ENCODE measurements around the gene SMC1A. TPM values are rescaled to one million over a fixed set of nuclear protein-coding genes. Genes with fewer than 3 reads are reported as not detected.
A peak's percentile ranks its signal among the peaks of the same experiment; 100 is the strongest.
"Not testable (repeated sequence)": the region's sequence is repeated elsewhere in the genome, so short reads cannot be mapped to it uniquely, and the experiment has no call there.

SMC1A gene
- total RNA-seq, 2 experiments from 2014 or later = 148 to 161 TPM

DNA sequence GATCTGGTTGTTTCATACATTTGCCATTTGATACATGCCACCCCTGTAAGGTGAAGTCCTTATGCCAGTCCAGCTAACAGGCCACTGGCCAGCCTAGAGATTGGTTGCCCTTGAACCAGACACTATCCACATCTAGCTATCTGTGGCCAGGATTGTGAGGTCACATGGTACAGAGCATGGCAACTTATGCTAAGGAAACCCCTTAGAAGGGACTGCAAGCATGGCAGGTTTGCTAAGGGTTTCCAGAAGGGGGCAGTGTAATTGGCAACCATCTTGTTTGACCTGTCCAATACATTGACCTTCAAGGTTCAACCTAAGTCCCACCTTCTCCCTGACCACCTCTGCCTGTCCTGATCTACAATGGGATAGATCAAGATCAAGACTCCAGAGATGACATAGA, 47.5 kb downstream of the SMC1A start:
- H3K36me3 Mint-ChIP-seq = peaks cover 11% of the 10 kb centered on the region
- no peak for DNase-seq
- no peak overlapping the region for H3K4me3 Mint-ChIP-seq
- no peaks in the 10 kb centered on the region for H3K4me1 Mint-ChIP-seq (ENCODE audit: low read depth)
- H3K27me3 Mint-ChIP-seq = no peaks in the 10 kb centered on the region
- intact Hi-C loops (cut with micrococcal nuclease) = no loop called here
- no peak overlapping the region for H3K27ac Mint-ChIP-seq
- ChIA-PET CTCF (interaction anchor here (0.9 kb wide), 1 partner anchor 63 kb away, joined by 4 read pairs; no protein-coding TSS in a partner anchor), POLR2A (no interaction called here)
- no peaks in the 10 kb centered on the region for H3K9me3 Mint-ChIP-seq

DNA sequence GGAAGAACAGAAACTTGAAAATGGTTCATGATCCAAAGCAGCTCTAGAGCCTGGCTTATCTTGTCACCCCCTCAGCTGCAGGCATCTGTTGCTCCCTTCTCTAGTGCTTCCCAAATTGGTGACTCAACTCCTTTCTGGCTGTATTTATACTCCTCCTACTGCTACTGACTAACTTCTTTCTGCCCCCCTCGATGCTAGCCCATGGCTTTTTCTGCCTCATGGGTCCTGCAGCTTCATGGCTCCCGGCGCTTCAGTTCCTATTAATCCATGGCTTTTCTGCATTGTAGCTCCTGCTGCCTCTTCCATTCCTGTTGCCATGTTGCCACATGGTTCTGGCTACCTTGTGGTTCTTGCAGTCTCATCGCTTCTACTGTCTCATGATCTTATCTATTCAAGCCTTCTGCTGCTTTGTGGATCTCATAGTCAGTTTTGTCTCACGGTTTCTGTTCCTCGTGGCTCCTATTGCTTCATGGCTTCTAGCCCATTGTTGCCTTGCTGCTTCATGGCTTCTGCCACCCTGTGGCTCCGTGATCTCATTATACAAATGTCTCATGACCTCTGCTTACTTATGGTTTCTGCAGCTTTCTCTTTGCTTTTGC, 48.1 kb downstream of the SMC1A start:
- POLR2A ChIA-PET = no interaction called here
- intact Hi-C loops (cut with micrococcal nuclease) = no loop called here

DNA sequence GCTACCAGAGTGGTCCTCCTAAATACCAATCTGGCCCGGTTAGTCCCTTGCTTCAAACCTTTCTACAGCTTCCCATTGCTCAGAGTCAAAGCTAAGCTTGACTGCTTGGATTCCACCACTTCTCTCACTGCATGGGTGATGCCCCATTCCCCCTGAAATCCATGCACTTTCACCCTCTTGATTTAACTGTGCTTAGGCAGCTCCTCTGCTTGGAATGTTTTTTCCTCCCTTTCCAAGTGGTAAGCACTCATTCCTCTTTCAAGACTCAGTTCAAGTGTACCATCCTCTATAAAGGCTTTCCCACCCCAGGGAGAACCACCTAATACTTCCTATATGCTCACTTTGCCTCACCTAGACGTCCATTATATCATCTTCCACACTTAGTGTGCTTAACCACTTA, 49.1 kb downstream of the SMC1A start:
- intact Hi-C loops (cut with micrococcal nuclease) = no loop called here
- Mint-ChIP-seq H3K4me3 (no peak overlapping the region), H3K27ac (no peak overlapping the region), H3K4me1 (ENCODE audit: low read depth) (no peaks in the 10 kb centered on the region), H3K27me3 (no peaks in the 10 kb centered on the region), H3K36me3 (peaks cover 5% of the 10 kb centered on the region), H3K9me3 (no peaks in the 10 kb centered on the region)
- POLR2A ChIA-PET = no interaction called here
- no peak for DNase-seq
- CTCF ChIA-PET = no interaction called here

More for the DNA sequence above, 48.1 kb downstream of the SMC1A start:
- H3K4me1 Mint-ChIP-seq (ENCODE audit: low read depth) = no peaks in the 10 kb centered on the region
- H3K36me3 Mint-ChIP-seq = peaks cover 7% of the 10 kb centered on the region
- H3K4me3 Mint-ChIP-seq = no peak overlapping the region
- H3K27me3 Mint-ChIP-seq = no peaks in the 10 kb centered on the region
- no peaks in the 10 kb centered on the region for H3K9me3 Mint-ChIP-seq
- CTCF ChIA-PET = interaction anchor here (0.9 kb wide), 1 partner anchor 62 kb away, joined by 4 read pairs; no protein-coding TSS in a partner anchor
- no peak for DNase-seq
- H3K27ac Mint-ChIP-seq = no peak overlapping the region

DNA sequence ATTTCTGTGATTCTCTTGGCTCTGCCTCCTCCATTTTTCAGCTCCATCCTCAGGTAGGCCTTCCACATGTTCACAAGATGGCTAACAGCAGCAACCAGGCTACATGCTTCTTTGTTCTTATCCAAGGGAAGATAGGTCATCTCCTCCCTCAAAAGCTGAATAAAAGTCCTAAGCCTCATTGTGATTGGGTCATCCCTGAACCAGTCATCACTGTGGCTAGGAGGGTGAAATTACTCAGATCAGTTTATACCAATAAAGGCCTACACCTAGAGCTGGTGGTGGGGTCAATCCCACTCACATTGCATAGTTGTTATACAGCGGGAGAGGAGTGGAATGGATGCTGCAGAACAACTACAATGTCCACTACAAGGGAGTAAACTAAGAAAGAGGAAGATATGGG, 56.0 kb downstream of the SMC1A start:
- H3K4me1 Mint-ChIP-seq (ENCODE audit: low read depth); H3K36me3 Mint-ChIP-seq; intact Hi-C loops (cut with micrococcal nuclease); CTCF ChIA-PET; H3K27me3 Mint-ChIP-seq; H3K27ac Mint-ChIP-seq; H3K9me3 Mint-ChIP-seq; H3K4me3 Mint-ChIP-seq; POLR2A ChIA-PET; DNase-seq: not testable (repeated sequence)

DNA sequence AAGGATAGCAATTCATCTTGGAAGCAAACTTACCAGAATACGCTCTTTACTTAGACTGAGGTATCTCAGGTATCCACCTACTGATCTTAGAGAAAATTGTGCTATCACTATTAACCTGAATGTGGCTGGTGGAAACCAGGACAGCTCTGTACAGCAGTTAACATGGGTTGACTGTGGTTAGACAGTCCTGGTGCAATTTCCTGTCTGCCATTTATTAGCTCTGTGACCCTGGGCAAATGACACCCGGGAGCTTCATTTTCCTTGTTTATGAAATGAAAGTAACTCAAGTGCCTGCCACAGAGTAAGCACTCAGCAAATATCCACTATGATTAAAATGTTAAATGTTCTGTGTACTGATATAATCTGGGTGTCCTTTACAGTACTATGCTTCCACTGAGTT, 60.0 kb downstream of the SMC1A start:
- CTCF ChIA-PET = interaction anchor here (1.6 kb wide), 1 partner anchor 49 kb away, joined by 6 read pairs; no protein-coding TSS in a partner anchor
- Mint-ChIP-seq H3K36me3 (no peaks in the 10 kb centered on the region), H3K9me3 (no peaks in the 10 kb centered on the region), H3K4me3 (no peak overlapping the region), H3K27ac (no peak overlapping the region), H3K27me3 (no peaks in the 10 kb centered on the region), H3K4me1 (ENCODE audit: low read depth) (no peaks in the 10 kb centered on the region)
- intact Hi-C loops (cut with micrococcal nuclease) = no loop called here
- POLR2A ChIA-PET = no interaction called here
- DNase-seq = no peak

DNA sequence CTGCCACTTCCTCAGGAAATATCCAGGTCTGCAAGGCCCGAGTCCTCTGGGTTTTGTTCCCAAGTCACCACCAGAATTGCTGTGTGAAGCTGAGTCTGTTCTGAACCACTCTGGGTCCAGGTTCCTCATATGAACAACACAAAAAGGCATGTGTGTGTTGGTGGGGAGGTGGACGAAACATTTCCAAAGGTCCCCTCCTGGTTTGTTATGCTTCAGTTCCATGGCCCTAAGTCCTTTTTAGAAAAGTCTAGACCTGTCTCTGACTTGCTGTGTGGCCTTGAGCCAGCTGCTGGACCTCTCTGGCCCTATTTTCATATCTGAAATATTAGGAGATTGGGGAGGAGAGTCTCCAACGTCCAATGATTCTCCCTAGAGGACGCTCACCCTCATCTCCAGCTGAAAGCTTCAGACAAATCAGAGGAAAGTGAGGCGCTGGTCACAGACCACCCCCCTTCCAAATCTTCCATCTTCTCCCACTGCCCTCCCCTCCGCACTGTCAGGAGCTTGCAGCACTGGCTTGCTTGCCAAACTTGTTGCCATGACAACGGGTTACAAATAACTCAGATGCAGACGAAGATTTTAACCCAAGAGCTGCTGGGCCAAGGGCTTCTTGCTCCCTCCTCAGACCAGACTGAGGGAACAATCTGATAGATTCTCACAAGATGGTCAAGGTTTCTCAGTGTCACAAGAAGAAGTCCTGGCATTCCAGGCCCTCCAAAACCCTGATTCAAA, 64.5 kb downstream of the SMC1A start:
- H3K27ac Mint-ChIP-seq = no peak overlapping the region
- H3K27me3 Mint-ChIP-seq = no peaks in the 10 kb centered on the region
- CTCF ChIA-PET = no interaction called here
- H3K4me3 Mint-ChIP-seq = no peak overlapping the region
- H3K4me1 Mint-ChIP-seq (ENCODE audit: low read depth) = no peaks in the 10 kb centered on the region
- H3K36me3 Mint-ChIP-seq = no peaks in the 10 kb centered on the region
- POLR2A ChIA-PET = interaction anchor here (0.9 kb wide), 1 partner anchor 71 kb away, joined by 3 read pairs; no protein-coding TSS in a partner anchor
- intact Hi-C loops (cut with micrococcal nuclease) = no loop called here
- DNase-seq = no peak
- H3K9me3 Mint-ChIP-seq = no peaks in the 10 kb centered on the region

DNA sequence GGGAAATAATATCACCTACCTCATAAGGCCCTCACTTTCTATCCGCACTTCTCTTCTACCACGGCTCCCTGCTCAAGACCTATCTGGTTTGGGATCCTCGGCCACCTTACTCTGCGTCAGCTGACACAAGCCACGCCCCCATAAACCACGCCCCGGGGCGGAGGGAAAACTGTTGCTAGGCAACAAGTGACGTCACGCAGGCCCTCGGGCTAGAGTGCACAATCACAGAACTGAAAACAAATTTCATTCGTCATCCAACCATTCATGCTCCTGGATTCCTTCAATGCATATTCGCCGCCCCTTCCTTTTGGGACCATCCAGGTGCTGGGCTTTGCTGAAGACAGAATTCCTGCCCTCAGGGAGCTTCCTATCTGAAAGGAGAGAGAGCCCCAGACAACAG, 66.3 kb downstream of the SMC1A start:
- intact Hi-C loops (cut with micrococcal nuclease) = no loop called here
- no peak overlapping the region for H3K4me3 Mint-ChIP-seq
- H3K9me3 Mint-ChIP-seq = no peaks in the 10 kb centered on the region
- no peaks in the 10 kb centered on the region for H3K27me3 Mint-ChIP-seq
- ChIA-PET CTCF (no interaction called here), POLR2A (no interaction called here)
- no peaks in the 10 kb centered on the region for H3K36me3 Mint-ChIP-seq
- peak; percentile 8 for DNase-seq
- no peak overlapping the region for H3K27ac Mint-ChIP-seq
- H3K4me1 Mint-ChIP-seq (ENCODE audit: low read depth) = no peaks in the 10 kb centered on the region

DNA sequence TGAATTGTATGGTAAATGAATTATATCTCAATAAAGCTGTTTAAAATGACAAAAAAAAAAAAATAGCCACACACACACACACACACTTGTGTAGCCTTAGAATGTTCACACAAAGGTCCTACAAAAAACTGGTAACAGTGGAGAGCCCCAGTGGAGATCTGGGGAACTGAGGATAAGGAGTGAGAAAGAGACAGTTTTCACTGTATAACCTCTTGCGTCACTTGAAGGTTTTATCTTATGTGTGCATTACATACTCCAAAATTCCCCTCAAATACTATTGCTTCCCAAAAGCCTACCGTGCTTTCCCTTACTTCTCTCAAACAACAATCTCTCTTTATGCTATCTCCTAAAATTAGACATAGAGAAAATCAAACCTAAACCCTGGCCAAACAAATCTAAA, 67.8 kb downstream of the SMC1A start:
- no peaks in the 10 kb centered on the region for H3K9me3 Mint-ChIP-seq
- H3K27me3 Mint-ChIP-seq = no peaks in the 10 kb centered on the region
- intact Hi-C loops (cut with micrococcal nuclease) = no loop called here
- no peak overlapping the region for H3K4me3 Mint-ChIP-seq
- ChIA-PET CTCF (interaction anchor here (1.1 kb wide), 1 partner anchor 38 kb away, joined by 3 read pairs; no protein-coding TSS in a partner anchor), POLR2A (no interaction called here)
- no peak overlapping the region for H3K27ac Mint-ChIP-seq
- H3K36me3 Mint-ChIP-seq = no peaks in the 10 kb centered on the region
- DNase-seq = no peak
- no peaks in the 10 kb centered on the region for H3K4me1 Mint-ChIP-seq (ENCODE audit: low read depth)

DNA sequence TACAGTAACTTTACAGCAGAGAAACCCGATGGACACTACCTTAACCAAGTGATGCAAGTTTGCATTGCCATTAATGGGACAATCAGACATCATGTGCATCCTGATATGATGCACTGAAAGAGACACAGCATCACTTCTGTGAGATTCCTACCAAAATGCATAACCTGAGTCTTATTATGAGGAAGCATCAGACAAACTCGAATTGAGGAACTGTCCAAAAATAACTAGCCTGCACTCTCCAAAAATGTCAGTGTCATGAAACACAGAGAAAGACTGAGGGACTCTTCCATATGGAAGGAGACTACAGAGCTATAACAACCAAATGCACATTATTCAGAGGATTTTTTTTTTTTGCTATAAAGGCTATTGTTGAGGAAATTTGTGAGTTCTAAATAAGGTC, 74.5 kb downstream of the SMC1A start:
- DNase-seq = no peak
- intact Hi-C loops (cut with micrococcal nuclease) = no loop called here
- Mint-ChIP-seq H3K27ac (no peak overlapping the region), H3K36me3 (no peaks in the 10 kb centered on the region), H3K4me1 (ENCODE audit: low read depth) (no peaks in the 10 kb centered on the region), H3K4me3 (no peak overlapping the region), H3K27me3 (no peaks in the 10 kb centered on the region), H3K9me3 (no peaks in the 10 kb centered on the region)
- POLR2A ChIA-PET = no interaction called here
- CTCF ChIA-PET = no interaction called here

DNA sequence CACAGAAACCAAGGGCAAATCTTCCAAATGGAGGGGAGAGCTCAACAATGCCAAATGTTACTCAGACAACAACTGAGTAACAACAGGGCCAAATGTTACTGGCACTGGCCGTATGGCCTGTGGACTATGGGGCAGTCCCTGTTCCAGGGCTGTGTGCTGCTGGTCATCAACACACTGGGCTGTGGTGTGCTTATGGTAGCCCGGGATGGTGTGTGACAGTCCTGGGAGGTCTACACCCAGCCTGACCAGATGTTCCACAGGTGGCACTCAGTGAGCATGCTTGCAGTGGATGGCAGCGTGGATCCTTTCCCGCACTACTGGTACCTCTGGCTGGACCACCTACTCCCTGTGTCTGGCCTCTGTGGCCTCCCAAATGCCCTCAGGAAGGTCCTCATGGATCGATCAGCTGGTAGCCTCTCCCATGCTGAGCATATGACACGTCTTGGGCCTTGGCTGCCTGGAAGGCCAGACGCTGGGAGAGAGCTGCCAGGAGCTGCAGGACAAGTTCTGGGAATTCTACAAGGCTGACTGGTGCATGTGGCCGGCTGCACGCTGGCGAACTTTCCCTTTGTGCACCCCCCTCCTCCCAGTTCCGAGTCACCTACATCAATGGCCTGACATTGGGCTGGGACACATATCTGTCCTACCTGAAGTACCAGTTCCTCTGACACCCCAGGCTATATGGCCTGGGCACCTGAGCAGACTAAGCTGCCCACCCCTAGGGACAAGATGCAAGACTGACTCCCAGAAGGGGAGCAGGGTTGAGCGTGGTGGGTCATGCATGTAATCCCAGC, 81.4 kb downstream of the SMC1A start:
- H3K36me3 Mint-ChIP-seq = no peaks in the 10 kb centered on the region
- intact Hi-C loops (cut with micrococcal nuclease) = no loop called here
- ChIA-PET POLR2A (no interaction called here), CTCF (interaction anchor here (0.7 to 1.0 kb wide), 2 partner anchors 22 to 26 kb away, joined by 3 to 4 read pairs; no protein-coding TSS in a partner anchor)
- no peak for DNase-seq
- no peak overlapping the region for H3K27ac Mint-ChIP-seq
- H3K27me3 Mint-ChIP-seq = no peaks in the 10 kb centered on the region
- H3K4me1 Mint-ChIP-seq (ENCODE audit: low read depth) = no peaks in the 10 kb centered on the region
- no peak overlapping the region for H3K4me3 Mint-ChIP-seq
- no peaks in the 10 kb centered on the region for H3K9me3 Mint-ChIP-seq

DNA sequence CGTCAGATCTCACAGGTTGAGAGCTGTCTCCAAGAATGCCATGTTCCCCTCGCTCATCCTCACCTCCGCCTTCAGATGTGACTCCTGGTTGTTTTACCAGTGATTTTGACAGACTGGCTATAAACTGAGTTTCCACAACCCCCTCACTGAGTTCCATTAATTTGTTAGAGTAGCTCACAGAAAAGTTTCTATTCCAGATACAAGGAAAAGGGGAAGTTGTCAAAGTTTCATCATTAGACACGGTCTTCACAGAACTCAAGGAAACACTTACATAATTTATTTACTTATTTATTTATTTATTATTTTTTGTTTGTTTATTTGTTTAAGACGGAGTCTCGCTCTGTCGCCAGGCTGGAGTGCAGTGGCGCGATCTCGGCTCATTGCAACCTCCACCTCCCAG, 85.4 kb downstream of the SMC1A start:
- no peak for DNase-seq
- CTCF ChIA-PET = interaction anchor here (1.6 kb wide), 1 partner anchor 24 kb away, joined by 7 read pairs; no protein-coding TSS in a partner anchor
- Mint-ChIP-seq H3K36me3 (no peaks in the 10 kb centered on the region), H3K27me3 (peaks cover 6% of the 10 kb centered on the region), H3K27ac (no peak overlapping the region), H3K4me3 (no peak overlapping the region), H3K4me1 (ENCODE audit: low read depth) (no peaks in the 10 kb centered on the region), H3K9me3 (no peaks in the 10 kb centered on the region)
- POLR2A ChIA-PET = no interaction called here
- intact Hi-C loops (cut with micrococcal nuclease) = no loop called here

DNA sequence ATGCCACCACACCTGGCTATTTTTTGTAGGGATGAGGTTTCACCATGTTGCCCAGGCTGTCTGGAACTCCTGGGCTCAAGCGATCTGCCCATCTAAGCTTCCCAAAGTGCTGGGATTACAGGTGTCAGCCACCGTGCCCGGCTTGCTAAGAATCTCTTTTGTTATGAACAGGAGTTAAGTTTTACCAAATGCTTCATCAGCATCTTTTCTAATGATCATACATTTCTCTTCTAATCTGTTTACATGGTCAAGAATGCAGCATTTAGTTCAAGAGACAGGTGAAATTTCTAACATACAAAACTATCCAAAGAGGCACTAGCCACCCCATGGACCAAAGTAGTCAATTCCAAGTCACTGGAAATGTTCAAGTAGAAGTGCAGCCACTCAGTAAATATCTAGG, 88.6 kb downstream of the SMC1A start:
- Mint-ChIP-seq H3K4me3 (no peak overlapping the region), H3K9me3 (no peaks in the 10 kb centered on the region), H3K27me3 (peaks cover 6% of the 10 kb centered on the region), H3K27ac (no peak overlapping the region), H3K4me1 (ENCODE audit: low read depth) (no peaks in the 10 kb centered on the region), H3K36me3 (no peaks in the 10 kb centered on the region)
- intact Hi-C loops (cut with micrococcal nuclease) = no loop called here
- DNase-seq = no peak
- CTCF ChIA-PET = no interaction called here
- POLR2A ChIA-PET = no interaction called here

All from activated CD4-positive, alpha-beta memory T cell treated with anti-CD3 and anti-CD28 coated beads for 36 hours (primary cell).